ENCODE data around the gene PUS1.

Gene PUS1

DNA sequence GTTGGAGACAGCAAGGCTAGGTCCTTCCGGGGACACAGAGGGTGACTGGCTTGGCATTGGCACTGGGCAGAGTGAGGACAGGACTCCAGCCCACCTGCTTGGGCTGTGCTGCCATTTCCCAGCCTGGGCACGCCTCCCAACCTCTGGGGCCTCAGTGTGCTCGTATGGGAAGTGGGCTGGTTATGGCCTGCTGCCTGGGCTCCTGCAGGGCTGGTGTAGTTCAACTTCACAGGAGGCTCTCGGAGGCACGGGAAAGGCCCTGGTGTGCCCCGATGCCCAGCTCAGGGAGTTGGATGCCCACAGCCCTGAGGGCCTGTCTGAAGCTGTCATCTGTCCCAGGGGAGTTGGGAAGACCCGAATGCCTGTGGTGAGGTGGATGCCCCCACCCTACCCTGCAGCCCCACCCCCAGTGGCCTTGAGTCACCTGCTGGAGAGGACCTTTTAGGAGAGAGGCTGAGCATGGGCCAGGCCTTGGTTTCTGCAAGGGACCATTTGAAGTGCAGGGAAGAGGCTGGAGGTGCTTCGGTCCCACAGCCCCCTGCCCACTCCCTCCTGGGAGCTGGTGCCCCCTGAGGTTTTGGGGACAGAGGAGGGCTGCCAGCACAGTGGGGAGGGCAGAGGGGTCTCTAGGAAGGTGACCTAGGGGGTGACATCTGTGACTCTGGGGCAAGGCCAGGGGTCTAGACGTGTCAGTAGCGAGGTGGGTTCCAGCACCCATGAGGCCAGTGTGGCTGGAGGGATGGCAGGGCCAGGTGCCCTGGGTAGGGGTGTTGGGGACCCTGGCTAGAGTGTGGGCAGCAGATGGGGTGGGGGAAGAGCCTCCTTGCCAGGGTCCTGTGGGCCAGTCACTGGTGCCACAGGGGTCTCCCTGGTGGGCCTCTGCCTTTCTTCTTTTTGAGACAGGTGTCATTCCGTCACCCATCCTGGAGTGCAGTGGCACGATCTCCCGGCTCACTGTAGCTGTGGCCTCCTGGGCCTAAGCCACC lies 25.5 kb upstream of the PUS1 start:
- no peak for DNase-seq

DNA sequence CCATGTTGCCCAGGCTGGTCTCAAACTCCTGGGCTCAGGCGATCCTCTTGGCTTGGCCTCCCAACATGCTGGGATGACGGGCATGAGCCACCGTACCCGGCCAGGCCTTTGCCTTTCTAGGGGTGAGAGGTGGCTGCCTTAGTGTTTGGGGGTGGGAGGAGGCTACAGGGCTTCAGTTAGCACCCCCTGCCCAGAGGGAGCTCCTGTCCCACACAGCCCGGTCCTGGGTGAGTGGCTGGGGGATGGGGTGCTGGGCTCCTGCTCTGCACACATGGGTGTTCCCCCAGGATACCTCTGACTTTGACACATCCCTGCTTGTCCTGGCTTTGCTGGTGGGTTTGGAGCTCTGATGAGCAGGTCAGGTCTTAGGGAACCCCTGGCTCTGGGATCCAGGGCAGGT lies 24.7 kb upstream of the PUS1 start:
- DNase-seq, result no peak

DNA sequence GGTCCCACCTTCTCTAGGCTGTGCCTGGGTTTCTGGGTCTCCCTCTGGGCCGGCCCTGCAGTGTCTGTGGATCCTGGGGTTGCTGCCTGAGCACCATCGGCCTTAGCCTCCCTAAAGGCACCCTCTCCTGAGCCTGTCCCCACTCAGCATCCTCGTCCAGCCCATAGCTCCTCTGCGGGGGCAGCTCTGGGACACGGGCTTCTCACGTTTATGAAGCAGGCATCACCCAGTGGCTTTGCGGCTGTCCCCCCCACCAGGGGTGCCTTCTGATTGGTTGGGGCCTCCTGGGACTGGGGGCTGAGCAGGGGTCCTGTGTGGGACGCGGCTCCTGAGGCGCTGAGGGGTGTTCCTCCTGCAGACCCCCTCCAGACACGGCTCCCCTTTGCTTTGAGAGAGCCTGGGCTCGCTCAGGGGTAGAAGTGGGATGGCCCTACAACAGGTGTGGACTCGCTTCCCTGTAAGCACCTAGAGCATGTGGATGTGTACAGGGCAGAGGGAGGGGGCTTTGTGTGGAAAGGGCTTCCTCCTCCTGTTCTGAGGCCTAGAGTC lies 23.9 kb upstream of the PUS1 start:
- no peak for DNase-seq

DNA sequence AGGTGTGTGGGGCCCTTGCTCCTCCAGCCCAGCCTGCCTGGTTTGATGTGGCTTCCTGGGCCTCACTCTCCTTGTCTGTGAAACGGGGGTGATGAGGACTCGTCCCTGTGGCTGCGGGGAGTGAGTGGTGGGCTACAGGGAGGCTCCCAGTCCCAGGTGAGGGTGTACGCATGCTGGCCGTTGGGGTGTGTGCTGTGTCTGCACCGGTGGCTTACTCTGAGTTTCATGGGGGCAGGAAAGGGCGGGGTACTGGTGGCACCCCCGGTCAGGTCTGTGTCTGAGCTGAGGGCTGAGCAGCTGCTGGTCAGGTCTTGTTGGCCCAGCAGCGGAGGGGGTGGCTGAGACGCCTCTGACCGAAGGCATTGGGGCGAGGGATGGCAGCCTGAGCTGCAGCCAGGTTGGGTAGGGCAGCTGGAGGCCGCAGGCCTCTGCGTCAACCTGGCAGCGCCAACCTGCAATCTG lies 23.4 kb upstream of the PUS1 start:
- no peak for DNase-seq

DNA sequence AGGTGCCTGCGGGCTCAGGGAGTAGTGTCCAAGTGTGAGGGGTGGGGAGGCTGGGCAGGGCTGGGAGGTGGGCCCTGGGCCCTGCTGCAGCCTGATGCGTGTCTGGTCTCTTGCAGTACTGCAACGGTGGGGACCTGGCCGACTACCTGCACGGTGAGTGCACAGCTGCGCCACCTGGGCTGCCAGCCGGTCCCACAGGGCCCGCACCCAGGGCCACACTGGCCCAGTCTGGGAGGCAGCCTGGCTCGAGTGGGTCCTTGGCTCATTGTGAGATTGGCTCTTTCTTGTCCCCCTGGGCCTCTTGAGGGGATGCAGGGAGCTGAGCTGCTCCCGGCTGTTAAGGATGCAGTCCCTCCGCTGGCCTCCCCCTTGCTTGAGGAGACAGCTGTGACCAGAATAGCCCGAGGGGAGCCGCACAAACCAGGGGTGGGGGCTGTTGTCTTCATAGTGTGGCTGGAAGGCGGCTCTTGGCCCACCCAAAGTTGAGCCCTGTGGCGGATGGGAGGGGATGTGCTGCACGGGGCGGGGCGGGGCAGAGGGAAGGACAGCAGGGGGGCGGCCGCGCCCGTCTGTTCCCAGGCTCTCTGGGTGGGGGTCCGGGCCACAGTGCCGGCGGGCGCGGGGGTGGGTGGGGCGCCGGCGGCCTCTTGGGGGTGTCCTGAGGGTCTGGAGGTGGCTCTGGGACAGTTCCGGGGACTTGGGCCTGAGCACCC lies 21.5 kb upstream of the PUS1 start:
- no peak for DNase-seq

DNA sequence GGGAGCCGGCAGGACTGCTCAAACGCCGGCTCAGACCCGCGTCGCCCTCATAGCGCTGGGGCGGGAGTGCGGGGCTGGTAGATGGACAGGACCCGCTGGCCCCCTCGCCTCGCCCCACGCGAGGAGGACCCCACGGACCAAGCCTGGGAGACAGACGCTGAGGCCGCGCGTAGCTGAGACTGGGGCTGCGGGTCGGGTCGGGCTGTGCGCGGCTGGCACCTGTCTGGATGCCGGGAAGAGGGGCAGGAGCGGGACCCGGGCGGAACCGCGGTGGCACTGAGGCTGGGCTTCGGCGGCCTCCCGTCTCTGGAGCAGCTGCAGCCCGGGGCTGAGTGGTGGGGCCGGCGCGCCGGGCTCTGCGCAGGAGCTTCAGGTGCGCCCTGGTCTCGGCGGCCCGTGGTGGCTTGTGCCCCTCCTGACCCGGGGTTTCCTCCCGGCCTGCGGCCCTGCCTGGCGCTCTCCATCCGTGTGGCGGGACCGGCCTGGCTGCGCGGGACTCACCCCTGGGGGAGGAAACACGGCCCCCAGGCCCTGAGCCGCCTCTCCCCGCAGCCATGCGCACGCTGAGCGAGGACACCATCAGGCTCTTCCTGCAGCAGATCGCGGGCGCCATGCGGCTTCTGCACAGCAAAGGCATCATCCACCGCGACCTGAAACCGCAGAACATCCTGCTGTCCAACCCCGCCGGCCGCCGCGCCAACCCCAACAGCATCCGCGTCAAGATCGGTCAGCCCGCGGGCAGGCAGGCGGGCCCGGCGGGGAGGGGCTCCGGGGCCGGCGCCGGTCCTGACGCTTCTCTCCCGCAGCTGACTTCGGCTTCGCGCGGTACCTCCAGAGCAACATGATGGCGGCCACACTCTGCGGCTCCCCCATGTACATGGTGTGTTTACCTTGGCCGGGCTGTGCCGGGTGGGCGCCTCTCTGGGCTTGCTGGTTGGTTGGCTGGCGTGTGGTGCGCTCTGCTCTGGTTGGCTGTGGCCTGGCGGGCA lies 20.7 kb upstream of the PUS1 start:
- no peak for DNase-seq

DNA sequence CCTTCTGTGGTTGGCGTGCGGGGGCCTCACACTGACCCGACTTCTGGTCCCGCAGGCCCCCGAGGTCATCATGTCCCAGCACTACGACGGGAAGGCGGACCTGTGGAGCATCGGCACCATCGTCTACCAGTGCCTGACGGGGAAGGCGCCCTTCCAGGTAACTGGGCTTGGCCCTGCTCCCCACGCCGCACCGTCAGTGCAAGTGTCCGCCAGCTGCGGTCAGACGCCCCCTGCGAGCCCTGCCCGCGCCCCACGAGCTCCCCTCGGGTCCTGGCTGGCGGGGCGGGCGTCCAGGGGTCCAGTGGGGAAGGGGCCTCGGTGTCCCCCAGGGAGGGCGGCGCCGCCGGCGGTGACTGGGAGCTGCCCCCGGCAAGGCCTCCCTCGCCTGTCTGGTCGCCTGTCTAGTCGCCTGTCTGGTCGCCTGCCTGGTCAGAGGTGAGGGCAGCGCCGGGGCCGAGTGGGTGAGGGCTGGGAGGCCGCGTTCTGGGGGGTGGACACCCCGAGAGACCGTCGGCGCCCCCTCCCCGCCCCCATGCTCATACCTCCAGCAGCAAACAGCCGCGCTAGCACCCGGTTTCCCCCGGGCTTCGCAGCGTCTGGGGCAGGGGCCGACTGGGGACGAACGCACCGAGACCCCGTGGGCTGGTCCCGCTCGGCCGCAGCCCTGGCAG lies 19.9 kb upstream of the PUS1 start:
- no peak for DNase-seq

DNA sequence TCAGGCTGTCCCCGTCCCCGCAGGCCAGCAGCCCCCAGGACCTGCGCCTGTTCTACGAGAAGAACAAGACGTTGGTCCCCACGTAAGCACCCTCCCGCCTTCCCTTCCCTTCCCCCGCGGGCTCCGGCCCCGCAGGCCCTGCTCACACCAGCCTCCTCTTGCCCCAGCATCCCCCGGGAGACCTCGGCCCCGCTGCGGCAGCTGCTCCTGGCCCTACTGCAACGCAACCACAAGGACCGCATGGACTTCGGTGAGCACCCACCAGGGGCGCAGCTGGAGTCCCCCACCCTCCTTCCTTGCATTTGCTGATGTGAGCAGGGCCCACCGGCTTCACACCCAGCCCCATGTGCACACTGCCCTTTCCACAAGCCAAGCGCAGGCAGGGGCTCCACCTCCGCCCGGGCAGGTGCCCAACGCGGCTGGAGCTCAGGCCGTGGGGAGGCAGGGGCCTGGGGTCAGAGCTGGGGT lies 19.3 kb upstream of the PUS1 start:
- DNase-seq, result no peak

DNA sequence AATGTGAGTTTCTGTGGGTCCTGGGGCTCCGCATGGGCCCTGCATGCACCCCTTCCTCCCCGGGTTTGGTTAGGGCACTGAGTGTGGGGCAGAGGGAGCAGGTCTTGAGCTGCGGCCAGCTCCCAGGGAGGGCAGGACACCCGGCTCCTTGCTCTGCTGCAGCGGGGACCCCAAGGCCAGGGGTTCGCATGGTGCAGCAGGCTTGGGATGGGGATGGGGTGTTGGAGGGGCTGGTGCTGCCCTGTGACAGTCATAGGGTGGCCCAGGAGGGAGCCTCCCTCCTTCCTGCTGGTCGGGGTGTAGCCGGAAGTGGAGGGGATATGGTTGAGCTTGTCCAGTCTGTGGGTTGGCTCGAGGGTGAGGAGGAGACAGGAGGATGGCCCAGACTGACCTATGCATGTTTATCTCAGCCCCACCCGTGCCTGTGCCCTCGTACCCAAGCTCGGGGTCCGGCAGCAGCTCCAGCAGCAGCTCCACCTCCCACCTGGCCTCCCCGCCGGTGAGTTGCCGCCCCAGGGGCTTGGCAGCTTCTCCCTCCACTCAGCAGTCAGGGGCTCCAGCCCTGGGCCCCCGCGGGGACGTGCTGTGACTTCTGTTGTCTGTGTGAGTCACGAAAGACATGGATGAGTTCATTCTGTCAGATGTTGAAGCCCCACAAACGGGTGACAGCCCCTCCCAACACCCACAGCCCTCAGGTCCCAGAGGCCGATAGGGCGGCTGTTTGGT lies 18.6 kb upstream of the PUS1 start:
- no peak for DNase-seq

DNA sequence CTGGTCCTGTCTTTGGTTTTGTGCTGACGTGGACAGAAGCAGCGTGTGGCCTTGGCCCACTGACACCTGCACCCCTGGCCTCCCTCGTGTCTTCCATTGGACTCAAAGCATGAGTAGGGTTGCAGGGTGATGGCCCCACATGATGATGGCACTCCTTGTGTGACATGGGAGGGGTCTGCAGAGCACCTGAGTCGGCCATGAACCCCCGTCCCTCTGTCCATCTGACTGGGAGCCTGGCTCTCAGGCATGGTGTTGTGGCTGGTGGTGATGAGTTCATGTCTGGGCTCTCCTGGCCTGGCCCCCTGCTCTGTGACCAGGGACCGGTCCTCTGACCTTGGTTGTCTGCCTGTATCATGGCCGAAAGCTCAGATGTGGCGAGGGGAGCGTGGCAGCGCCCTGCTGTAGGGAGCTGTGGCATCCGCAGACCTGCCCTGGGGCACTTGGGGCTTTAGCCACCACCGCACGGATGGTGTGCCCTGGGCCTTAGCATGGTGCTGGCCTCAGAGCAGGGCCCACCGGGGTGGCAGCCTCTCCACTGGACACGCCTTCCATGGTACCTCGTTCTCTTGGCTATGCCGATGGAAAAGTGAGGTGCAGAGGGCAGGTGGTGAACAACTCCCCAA lies 17.9 kb upstream of the PUS1 start:
- DNase-seq, result no peak

DNA sequence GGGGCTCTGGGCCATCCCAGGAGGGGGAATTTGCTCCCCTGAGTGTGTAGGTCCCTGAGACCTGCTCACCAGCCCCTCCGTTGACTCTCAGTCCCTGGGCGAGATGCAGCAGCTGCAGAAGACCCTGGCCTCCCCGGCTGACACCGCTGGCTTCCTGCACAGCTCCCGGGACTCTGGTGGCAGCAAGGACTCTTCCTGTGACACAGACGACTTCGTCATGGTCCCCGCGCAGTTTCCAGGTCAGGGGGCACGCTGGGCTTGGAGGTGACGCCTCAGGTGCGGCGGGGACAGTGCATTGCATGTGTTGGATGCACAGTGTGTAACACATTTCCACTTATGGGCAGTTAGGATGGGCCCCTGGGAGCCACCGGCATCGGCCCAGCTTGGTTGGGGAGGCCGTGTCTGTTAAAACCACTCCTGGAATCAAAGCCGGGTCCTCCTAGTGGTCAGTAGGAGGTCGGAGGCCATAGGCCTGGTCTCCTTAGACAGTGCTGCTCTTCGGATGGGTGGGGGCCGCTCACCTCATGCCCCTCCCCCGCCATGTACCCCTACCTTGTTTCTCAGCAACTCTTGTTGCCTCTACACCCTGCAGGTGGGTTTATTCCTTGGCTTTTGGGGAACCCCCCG lies 17.1 kb upstream of the PUS1 start:
- DNase-seq, result no peak

DNA sequence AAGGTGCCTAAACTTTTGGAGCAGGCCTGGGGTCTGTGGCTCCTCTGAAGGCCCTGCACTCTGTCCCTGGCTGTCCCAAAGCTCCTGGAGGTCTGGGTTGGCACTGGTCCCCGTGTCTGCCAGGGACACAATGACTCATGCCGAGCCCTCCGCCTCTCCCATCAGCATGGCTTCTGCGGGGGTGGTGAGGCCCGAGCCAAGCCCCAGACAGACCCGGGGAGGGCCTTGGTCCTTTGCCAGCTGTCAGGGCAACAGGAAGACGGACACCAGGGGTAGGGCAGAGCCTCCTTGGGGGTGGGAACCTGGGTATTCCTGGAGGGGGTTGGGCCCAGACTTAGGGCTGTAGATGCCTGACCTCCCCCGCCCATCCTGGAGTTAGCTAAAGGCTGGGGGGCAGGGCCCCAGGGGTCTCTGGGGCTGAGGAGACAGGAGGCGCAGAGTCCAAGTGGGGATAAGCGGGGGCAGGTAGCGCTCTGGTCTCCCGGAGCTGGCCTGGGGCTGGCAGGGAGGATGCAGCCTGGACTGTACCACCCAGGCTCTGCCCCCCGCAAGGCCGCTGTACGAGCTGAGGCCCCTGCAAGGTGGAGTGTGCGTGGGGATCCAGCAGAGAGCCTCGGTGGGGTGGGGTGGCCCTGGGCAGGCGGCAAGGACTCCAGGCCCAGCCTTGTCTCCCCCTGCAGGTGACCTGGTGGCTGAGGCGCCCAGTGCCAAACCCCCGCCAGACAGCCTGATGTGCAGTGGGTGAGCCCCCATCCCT lies 16.4 kb upstream of the PUS1 start:
- peak; percentile 18 to 24 for DNase-seq

DNA sequence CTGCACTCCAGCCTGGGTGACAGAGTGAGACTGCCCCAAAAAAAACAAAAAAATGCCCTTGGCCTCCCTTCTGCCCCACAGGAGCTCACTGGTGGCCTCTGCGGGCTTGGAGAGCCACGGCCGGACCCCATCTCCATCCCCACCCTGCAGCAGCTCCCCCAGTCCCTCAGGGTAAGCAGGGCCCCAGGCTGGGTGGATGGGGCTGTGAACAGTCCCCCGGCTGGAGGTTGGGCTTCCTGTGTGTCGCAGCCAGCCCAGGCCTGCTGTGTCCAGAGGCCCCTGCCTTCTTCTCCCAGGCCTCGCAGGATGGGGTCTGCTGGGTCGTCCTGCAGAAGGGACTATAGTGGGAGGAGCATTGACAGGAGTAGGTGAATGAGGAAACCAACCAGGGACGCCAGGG lies 15.4 kb upstream of the PUS1 start:
- DNase-seq, result no peak

DNA sequence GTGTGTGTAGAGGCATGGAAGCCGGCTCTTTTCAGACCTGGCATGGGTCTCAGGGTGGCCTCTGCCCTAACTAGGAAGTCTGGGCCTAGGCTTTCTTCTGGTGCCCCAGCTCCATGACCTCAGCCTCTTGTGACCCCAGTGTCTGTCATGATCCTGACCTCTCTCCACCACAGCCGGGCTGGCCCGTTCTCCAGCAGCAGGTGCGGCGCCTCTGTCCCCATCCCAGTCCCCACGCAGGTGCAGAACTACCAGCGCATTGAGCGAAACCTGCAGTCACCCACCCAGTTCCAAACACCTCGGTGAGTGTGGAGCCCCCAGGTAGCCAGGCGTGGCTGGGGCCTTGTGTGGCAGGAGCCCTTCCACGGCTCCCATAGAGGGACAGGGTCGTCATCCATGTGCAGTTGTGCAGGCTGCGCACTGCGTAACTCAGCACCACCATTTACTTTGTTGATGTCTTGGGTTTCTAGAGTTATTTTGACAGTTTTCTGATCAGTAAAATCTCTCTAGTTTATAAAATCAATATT lies 14.8 kb upstream of the PUS1 start:
- DNase-seq, result no peak

DNA sequence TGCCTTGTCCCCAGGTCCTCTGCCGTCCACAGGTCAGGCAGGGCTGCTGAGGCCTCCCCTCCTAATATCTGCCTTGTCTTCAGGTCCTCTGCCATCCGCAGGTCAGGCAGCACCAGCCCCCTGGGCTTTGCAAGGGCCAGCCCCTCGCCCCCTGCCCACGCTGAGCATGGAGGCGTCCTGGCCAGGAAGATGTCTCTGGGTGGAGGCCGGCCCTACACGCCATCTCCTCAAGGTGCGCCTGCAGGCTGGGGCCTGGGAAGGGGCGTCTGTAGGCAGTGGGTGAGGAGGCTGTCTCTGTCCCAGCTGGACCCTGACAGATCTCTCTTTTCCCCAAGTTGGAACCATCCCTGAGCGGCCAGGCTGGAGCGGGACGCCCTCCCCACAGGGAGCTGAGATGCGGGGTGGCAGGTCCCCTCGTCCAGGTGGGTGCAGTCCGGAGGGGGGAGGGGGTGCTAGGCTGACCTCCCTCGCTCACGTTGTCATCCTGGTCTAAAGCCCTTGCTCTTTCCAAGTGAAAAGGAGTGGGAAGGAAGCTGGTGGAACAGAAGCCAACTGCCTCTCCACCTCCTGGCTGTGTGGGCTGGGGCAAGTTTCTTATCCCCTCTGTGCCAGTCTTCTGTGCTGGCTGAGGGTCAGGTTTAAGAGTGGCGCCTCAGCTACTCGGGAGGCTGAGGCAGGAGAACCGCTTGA lies 13.9 kb upstream of the PUS1 start:
- DNase-seq, result no peak

DNA sequence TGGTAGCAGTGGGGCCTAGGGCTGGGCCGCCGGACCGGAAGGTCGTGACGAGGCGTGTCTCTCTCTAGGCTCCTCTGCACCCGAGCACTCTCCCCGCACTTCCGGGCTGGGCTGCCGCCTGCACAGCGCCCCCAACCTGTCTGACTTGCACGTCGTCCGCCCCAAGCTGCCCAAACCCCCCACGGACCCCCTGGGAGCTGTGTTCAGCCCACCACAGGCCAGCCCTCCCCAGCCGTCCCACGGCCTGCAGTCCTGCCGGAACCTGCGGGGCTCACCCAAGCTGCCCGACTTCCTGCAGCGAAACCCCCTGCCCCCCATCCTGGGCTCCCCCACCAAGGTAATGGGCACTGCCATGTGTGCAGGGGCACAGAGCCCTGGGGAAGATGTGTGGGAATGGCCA lies 13.3 kb upstream of the PUS1 start:
- no peak for DNase-seq

DNA sequence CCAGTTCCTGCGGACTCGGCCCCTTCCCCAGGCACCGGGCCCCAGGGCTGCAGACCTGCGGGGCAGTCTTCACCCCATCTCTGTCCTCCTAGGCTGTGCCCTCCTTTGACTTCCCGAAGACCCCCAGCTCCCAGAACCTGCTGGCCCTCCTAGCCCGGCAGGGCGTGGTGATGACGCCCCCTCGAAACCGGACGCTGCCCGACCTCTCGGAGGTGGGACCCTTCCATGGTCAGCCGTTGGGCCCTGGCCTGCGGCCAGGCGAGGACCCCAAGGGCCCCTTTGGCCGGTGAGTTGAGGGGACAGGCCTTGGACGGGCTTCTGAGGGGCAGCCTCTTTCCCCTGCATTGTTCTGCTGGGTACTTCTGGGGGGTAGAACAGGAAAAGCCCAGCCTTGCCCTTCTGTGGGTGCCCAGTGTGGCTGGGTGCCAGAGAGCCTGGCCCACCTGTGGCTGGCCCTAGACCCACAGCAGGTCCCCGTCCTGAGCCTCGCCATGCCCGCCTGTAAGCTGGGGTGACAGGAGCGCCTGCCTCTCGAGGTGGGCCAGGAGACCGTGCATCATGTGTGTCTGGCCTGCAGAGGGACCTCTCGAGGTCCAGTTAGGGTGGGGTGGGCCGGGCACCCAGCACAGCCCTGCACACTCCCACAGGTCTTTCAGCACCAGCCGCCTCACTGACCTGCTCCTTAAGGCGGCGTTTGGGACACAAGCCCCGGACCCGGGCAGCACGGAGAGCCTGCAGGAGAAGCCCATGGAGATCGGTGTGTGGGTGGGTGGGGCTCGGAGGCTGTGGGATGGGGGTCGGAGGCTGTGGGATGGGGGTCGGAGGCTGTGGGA lies 12.6 kb upstream of the PUS1 start:
- DNase-seq, result no peak
